GM04504 (cell line): ENCODE measurements around the gene ABCC3.

Experiments
- DNase-seq: peaks from one replicate; pipeline ENCODE4 v3.0.0-alpha.2; 2012; ENCODE audit warnings: low read depth

ABCC3 gene

DNA sequence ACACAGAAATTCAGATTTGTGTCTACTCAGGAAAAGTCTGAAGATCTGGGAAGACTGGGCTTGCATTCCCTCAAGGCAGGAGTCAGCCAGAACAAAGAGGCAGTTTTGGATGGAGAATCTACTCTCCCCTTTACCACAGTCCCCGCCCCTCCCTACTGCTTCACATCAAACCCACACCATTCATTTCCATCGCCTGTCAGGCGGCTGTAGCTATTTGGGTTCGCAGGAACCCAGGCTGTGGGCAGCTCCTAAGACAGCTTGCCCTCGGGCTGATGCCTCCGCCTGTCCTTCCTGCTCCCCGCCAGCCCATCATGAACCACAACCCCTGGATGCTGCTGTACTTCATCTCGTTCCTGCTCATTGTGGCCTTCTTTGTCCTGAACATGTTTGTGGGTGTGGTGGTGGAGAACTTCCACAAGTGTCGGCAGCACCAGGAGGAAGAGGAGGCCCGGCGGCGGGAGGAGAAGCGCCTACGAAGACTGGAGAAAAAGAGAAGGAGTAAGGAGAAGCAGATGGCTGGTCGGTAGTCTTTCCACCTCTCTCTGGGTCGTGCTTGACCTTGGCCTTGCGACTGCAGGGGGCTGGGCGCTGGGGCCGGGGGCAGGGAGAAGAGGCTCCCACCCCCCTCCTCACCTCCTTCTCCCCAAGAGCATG is 27.0 kb upstream of the ABCC3 start:
- DNase-seq = no peak

DNA sequence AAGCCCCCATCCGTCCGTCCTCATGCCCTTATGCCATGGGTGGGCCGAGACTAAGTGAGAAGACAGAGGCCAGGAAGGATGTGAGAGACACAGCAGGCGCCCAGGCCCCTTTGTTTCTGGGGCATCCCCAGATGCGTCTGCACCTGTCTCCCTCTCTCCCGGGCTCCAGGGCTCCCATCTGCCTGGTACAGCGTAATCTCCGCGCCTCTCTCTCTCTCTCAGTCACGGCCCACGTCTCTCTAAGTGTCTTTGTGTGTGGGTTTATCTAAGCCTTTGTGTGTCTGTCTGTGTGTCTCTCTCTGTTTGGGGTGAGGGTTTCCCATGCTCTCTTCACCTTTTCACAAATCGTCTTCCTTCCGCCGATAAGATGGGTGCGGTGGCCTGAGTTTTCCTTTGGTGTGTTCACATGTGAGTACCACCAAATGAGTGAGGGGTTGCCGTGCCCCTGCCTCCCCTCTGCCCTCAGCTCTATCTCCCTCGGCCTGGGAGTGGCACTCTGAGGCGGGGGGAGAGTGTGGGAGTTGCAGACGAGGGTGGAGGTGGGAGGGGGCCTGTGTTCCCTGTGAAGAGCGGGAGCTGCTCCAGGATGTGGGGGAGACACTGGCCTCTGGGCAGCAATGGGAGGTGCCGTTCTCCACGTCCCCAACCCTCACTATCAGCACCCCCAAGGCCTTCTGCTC is 25.8 kb upstream of the ABCC3 start:
- no peak for DNase-seq

DNA sequence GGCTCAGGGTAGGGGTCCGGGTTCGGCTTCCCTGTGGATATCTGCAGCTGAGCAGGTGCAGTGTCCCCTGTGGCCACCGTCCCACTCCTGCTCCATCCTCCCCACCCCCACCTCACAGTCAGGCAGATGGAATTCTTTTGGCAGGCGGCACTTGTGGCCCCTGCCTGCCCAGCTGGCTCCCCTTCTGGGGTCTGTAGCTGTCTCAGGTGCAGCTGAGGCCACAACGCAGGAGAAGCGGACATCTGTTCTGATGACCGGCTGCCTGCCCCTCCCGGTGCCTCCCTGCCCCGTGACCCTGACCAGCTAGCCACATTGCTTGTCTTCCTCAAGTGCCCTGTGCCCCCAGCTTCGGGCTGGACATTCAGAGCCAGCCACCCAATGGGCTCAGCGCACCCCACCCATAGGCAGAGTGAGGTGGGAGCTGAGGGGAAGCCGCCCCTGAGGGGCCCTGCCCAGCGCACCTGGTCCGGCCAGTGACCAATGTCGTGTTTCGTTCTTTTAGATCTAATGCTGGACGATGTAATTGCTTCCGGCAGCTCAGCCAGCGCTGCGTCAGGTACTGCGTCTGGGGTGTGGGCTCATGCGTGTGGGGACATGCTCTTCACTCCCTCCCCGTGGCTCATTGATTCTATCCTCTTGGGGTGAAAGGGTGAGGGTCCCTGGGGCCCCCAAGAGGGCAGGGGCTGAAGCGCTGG is 25.2 kb upstream of the ABCC3 start:
- DNase-seq = no peak

- no peak for DNase-seq
Observed at GRCh38 chr17:50611634-50612033, 23.0 kb upstream of the ABCC3 start.

DNA sequence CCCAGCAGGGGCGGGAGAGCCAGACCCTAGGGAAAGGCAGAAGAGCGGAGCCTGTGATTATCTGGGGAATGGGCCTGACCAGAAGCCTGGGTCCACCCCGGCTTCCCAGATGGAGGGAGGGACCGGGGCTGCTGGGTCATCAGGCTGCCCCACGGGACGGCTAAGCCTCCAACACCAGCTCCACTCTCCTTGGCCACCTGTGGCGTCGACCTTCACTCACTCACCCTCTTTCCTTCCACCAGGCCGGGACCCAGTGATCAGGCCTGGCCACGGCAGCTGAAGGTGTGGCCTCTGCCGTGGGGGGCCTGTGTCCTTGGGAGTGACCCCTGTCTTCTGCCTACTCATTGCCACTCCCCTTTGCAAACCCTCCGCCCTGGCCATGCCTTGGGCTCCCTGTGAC is 22.4 kb upstream of the ABCC3 start:
- no peak for DNase-seq

DNA sequence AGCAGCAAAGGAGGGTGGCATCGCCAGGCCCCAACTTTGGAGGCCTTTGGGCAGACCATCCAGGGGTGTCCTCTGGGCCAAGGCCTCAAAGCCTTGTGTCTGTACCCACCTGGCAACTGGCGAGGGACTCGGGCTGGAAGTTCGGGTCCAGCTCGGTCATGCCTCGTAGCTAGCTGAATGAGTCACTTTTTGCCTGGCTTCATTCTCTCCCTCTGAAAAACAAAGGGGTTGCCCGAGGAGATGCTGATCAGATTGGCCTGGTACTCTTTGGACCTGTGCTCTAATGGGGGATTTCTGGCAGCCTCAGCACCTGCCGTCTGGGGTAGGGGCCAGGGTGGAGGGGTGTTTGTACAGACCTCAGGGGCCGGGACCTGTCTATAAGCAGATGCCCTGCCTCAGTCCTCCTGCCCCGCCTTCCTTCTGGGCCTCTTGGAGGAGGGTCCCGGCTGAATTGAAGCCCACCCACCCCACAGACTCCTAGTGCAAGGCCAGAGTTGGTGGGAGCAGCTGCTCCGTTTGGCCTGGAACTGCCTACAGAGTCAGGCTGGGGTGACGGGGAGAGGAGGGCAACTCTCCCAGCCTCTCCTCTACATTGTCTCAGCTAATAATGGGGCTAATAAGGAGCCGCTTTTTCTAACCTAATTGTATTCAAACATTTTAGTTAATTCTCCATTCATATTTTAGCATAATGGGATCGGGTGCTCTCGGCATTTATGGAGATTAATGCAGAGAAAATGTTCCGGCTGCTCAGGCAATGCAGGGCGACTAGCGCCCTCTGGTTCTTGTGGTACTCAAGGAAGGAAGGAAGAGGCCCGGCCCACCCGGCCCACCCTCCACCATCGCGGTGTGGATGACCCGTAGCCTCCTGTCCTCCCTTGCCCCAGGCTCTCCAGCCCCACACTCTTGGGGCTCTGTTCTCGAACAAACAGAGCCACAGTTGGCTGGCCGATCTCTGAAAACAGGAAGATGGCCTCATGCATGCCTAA is 21.4 kb upstream of the ABCC3 start:
- DNase-seq = no peak

GRCh38 chr17:50614471-50615051 is 20.1 kb upstream of the ABCC3 start:
- no peak for DNase-seq

GRCh38 chr17:50615828-50616227 is 18.9 kb upstream of the ABCC3 start:
- DNase-seq = no peak

DNA sequence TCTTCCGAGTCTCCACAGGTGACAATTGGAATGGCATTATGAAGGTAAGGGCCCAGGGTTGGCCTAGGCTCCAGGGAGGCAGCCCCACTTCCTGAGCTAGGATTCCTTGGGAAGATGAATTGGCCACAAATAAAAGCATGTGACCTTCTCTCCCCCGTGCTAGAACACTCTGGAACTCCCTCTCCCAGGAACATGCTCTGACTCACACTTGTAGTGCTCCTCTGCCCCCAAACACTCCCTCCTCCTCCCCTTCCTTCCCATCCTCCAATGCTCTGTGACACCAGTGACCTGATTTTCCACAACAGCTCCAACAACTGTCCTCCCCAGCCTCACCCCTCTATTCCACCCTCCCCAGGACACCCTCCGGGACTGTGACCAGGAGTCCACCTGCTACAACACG is 16.4 kb upstream of the ABCC3 start:
- no peak for DNase-seq

DNA sequence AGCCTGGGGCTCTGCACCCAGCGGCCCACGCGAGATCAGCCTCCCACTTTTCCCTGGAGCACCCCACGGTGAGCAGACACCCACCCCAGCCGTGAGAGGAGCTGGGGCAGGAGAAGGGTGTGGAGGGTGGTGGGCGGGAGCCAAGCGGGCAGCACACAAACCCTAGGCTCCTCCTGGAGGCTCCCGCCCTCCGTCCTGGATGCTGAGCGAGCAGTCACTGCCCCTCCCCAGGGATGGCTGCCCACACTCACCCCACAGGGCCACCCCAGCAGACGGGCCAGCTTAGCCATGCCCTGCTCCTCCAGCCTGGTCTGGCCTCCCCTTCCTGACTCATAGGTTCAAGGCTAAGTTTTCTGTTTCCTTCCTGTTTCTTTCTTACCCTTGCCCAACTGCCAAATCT is 15.7 kb upstream of the ABCC3 start:
- DNase-seq = no peak

- DNase-seq = no peak
Observed at GRCh38 chr17:50619489-50619888, 15.2 kb upstream of the ABCC3 start.

DNA sequence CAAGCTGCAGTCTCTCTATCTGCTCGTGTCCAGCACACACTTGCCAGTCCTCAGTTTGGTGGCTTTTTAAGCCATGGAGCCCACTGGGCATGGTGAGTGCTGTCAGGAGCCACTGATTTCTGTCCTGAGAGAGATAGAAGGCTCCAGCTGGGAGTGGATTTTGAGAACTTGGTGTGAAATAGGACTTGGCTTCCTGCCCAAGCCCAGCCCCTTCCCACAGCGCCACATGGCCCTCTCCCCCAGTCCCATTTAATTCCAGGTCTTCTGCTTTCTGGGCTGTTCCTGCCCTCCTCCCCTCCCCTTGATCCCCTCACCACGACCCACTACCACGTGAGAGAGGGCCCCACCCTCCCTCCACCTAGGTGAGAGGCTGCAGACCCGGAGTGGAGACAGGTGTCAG is 14.4 kb upstream of the ABCC3 start:
- DNase-seq = no peak

- no peak for DNase-seq
Observed at GRCh38 chr17:50620858-50621257, 13.8 kb upstream of the ABCC3 start.

DNA sequence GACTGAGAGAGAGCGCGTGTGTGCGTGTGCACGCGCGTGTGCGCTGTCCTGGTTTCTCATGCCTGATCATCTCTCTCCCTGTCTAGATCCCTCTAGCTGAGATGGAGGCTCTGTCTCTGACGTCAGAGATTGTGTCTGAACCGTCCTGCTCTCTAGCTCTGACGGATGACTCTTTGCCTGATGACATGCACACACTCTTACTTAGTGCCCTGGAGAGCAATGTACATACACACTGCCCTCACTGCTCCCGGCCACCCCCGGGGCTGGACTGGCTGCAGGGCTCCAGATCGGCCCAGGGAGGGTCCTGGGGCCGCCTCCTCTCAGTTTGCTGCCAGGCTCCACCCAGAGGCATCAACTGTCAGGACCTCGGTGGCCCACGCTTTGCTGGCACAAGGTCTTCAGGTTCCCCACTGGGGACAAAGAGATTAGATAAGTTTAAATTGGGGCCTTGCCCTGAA is 13.1 kb upstream of the ABCC3 start:
- no peak for DNase-seq

DNA sequence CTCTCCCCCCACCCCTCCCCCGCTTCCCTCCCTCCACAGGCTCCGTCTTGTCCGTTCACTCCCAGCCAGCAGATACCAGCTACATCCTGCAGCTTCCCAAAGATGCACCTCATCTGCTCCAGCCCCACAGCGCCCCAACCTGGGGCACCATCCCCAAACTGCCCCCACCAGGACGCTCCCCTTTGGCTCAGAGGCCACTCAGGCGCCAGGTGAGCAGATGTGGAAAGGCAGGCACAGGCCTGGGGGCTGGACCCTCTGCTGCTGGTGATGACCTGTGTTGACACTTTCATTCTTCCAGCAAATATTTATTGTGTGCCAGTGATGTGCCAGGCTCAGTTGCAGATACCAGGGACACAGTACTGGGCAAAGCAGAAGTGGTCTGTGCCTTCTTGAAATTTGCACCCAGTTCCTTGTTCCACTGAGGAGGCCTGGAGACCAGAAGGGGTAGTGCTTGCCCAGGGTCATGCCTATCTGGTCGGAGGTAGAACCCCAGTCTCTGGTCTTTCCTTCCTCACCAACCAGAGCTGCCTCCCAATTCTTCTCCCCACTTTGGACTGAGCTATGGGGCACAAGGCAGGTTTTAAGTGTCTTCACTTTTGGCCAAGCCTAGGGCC is 10.3 kb upstream of the ABCC3 start:
- DNase-seq = no peak

DNA sequence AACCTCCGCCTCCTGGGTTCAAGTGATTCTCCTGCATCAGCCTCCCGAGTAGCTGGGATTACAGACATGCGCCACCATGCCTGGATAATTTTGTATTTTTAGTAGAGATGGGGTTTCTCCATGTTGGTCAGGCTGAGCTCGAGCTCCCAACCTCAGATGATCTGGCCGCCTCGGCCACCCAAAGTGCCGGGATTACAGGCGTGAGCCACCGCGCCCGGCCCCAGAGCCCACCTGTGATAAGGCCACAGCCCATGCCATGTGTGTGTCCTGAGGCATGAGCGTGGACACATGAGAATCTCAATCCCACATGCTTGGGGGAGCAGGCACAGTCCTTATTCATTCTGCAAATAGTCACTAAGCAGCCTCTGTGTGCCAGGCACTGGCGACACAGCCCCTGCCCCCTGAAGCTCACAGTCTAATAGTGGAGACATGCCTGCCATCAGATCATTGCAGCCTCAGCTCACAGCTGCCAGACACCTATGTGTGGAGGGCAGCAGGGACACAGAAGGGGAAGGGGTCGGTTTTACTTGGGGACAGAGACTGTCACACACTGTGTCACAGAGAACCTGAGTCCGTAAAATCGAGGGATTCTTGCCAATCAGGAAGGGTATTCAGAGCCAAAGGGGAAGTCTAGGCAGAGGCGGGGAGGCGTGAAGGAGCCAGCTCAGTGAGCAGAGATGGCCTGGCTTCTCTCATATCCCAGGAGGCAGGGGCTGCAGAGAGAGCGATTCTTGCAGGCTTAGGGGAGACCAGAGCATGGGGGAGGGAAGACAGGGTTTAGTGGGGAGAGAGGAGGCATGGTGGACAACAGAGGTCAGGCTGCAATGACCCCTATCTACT is 9.4 kb upstream of the ABCC3 start:
- DNase-seq = no peak

- peak; percentile 35 for DNase-seq
Observed at GRCh38 chr17:50626037-50626574, 8.6 kb upstream of the ABCC3 start.

DNA sequence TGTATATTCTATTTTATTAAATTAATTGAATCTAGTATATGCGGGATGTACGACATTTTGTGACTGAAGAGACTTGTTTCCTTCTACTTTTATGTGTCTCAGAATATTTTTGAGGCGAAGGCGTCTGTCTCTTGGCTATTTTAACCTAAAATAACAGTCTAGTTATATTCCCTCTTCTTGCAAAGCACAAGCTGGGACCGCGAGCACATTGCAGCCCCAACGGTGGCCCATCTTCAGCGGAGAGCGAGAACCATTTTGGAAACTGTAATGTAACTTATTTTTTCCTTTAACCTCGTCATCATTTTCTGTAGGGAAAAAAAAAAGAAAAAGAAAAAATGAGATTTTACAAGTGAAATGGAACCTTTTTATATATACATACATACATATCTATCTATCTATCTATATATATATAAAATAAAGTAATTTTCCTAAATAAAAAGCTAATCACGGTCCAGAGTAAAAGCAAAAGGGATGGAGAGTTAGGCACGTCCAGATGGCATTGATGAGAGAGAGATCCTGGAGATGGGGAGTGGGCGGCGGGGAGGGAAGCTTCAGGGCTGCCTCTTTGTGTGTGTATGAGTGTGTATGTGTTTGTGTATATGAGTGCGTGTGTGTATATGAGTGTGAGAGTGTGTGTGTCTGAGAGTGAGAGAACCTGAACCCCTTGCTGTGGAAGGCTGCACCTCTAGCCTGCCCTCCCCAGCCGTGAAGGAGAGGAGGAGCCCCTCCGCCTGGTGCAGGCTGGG is 7.5 kb upstream of the ABCC3 start:
- DNase-seq = no peak
